HepG2 (cell line): Measurements from ENCODE around the gene RABIF. TPM values are rescaled to one million over a fixed set of nuclear protein-coding genes. Genes with fewer than 3 reads are reported as not detected.

Experiments
- EEA1 ChIP-seq: sonication (generic); formaldehyde crosslinking; IDR thresholded peaks from 2 replicates; pipeline ENCODE4 v1.5.1; 2020; ENCODE audit warnings: mild to moderate bottlenecking, missing genetic modification reagents, borderline replicate concordance
- FIP1L1 ChIP-seq: fragments of 200-400 bp; formaldehyde crosslinking; IDR thresholded peaks from 2 replicates; pipeline ENCODE4 v1.6.1; 2018; ENCODE audit warnings: low read depth, mild to moderate bottlenecking, low read length, moderate library complexity, borderline replicate concordance; ENCODE audit not compliant: insufficient read depth
- IRF9 ChIP-seq: sonication (generic); formaldehyde crosslinking; IDR thresholded peaks from 2 replicates; pipeline ENCODE4 v1.8.0; 2022; ENCODE audit warnings: missing genetic modification reagents, mild to moderate bottlenecking, borderline replicate concordance
- NFRKB ChIP-seq: fragments of 450-650 bp; IDR thresholded peaks from 2 replicates; pipeline ENCODE4 v1.6.1; 2017
- RFXAP ChIP-seq: sonication (generic); formaldehyde crosslinking; IDR thresholded peaks from 2 replicates; pipeline ENCODE4 v1.4.0; 2020; ENCODE audit warnings: missing genetic modification reagents, borderline replicate concordance
- SNAI1 ChIP-seq: sonication (generic); formaldehyde crosslinking; IDR thresholded peaks from 2 replicates; pipeline ENCODE4 v1.5.0; 2020; ENCODE audit warnings: mild to moderate bottlenecking, missing genetic modification reagents, borderline replicate concordance
- UBTF ChIP-seq: sonication (generic); formaldehyde crosslinking; IDR thresholded peaks from 2 replicates; pipeline ENCODE4 v1.4.0; 2020; ENCODE audit warnings: mild to moderate bottlenecking, missing genetic modification reagents
- ZBTB2 ChIP-seq: sonication (generic); formaldehyde crosslinking; IDR thresholded peaks from 2 replicates; pipeline ENCODE4 v1.8.0; 2022; ENCODE audit warnings: low read depth, missing genetic modification reagents
- ZBTB20 ChIP-seq: sonication (generic); formaldehyde crosslinking; IDR thresholded peaks from 2 replicates; pipeline ENCODE4 v1.8.1; 2023; ENCODE audit warnings: missing genetic modification reagents, low read depth, mild to moderate bottlenecking, borderline replicate concordance
- ZNF101 ChIP-seq: sonication (generic); formaldehyde crosslinking; IDR thresholded peaks from 2 replicates; pipeline ENCODE4 v1.4.0; 2020; ENCODE audit warnings: mild to moderate bottlenecking, low read depth, missing genetic modification reagents, borderline replicate concordance
- ZNF318 ChIP-seq: sonication (generic); formaldehyde crosslinking; IDR thresholded peaks from 2 replicates; pipeline ENCODE4 v1.4.0; 2020; ENCODE audit warnings: mild to moderate bottlenecking, missing genetic modification reagents
- polyA plus RNA-seq, 8 experiments: library from polyadenylated mRNA; depleted of rRNA in 3 of 8; stranded (reverse) in 7 of 8; unstranded in 1 of 8; fragments of >200 nt; fragmentation: Illumina TruSeq in 4 of 8; extraction: Trizol in 4 of 8; gene quantifications; 2 replicates each; pipeline versions ENCODE4 v1.2.1 to v1.2.3, GENCODE V29; 2011 to 2016; ENCODE audit warnings: low read depth in 4 of 8, missing spikeins in 1 of 8, mixed read lengths in 1 of 8; ENCODE audit not compliant: insufficient read depth in 1 of 8
- total RNA-seq, 5 experiments: library from RNA; depleted of rRNA; stranded (reverse); fragments of >200 nt; fragmentation: Illumina TruSeq; extraction: Trizol; gene quantifications; 2 replicates each; pipeline ENCODE4 v1.2.3, GENCODE V29; 2016; ENCODE audit warnings: low read depth in 1 of 5

RABIF gene
- total and polyA plus RNA-seq, 2 of the 13 experiments (the other 11 are each of a cell fraction or from before 2014, with no cell fraction given): 7.6 to 8.3 TPM

GRCh38 chr1:202888531-202889360 is at the start of gene RABIF (continued):
- TF ChIP-seq ZNF318 (CRISPR knock-in tag) (no peak), IRF9 (peak; percentile 61; the same call in 1 of the 2 replicates), ZBTB2 (CRISPR knock-in tag) (no peak; the same call in 1 of the 2 replicates), EEA1 (CRISPR knock-in tag) (no peak), FIP1L1 (no peak), NFRKB (no peak), ZBTB20 (peak; percentile 41; the same call in 1 of the 2 replicates), ZNF101 (CRISPR knock-in tag) (0 out of 2 replicates have a peak, but pooled peaks have one; percentile 30), RFXAP (CRISPR knock-in tag) (peak; percentile 76; the same call in 1 of the 2 replicates), SNAI1 (CRISPR knock-in tag) (no peak), UBTF (CRISPR knock-in tag) (peak; percentile 56)
